PC-9 (cell line): ENCODE results near the gene BPIFB3.
A peak's percentile ranks its signal among the peaks of the same experiment; 100 is the strongest.

Experiments
- CTCF ChIP-seq: fragments of 200-600 bp; sonication (generic); conservative IDR thresholded peaks from 2 replicates; pipeline ENCODE4 v1.6.1; 2017; ENCODE audit warnings: mixed run types, antibody characterized with exemption, mild to moderate bottlenecking, moderate library complexity
- EZH2 ChIP-seq: fragments of 200-600 bp; sonication (generic); IDR thresholded peaks from 2 replicates; pipeline ENCODE4 v1.8.0; 2017; ENCODE audit warnings: antibody characterized with exemption, low read depth

- peak; percentile 59 for TF ChIP-seq CTCF
- TF ChIP-seq EZH2 = no peak
Measured at GRCh38 chr20:33076662-33077372, 23.1 kb downstream of the BPIFB3 start.
